Measurements from ENCODE around the gene ARHGAP10. TPM values are rescaled to one million over a fixed set of nuclear protein-coding genes. Genes with fewer than 3 reads are reported as not detected.

Gene ARHGAP10
- total and polyA plus RNA-seq, 10 of the 15 experiments (the other 5 are each of a cell fraction or from before 2014, with no cell fraction given) = 1.3 to 25.8 (median 17.2) TPM

DNA sequence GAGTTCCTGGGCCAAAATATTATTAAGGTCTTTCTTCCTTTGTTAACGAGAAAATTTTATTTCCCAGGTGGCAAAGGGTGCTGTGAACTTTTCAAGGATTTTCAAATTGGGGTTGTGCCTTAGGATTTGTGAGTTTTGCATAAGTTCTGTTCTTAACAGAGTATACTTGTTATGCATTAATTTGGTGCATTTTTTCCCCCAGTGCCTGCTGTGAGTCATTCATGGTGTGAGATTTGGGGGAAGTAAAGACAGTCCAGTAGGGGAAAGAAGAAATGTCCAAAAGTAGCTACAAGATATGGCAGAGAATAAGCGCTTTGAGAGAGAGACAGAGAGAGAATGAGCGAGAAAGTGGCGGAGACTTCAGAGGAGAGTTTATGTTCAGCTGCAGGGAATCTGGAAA lies 239.2 kb downstream of the ARHGAP10 start:
- H3K27ac ChIP-seq (ENCODE audit: control insufficient read depth, insufficient read depth) = no peak overlapping the region
- no TSS peak for BruUV-seq (replicated peaks)
- no peak for ATAC-seq
- no peaks in the 10 kb centered on the region for H3K27me3 ChIP-seq (replicated peaks in 1 of 2; ENCODE audit: control insufficient read depth in 2 of 2, insufficient read depth in 2 of 2, low read length in 1 of 2)
- H3K4me1 ChIP-seq (ENCODE audit: control insufficient read depth, insufficient read depth, low read length) = peaks cover 8% of the 10 kb centered on the region; the same call in 1 of the 2 replicates
- no peak overlapping the region for H3K4me2 ChIP-seq (ENCODE audit: control insufficient read depth, insufficient read depth)
- H2AFZ ChIP-seq (ENCODE audit: control insufficient read depth, low read depth, low read length) = no peak overlapping the region
- 72% methylated on average over 4 of the region's 4 CpGs for WGBS (ENCODE audit: insufficient coverage, insufficient replicate concordance, low lambda C conversion rate, missing lambda C conversion rate)
- H4K20me1 ChIP-seq (ENCODE audit: control insufficient read depth, insufficient read depth) = no peaks in the 10 kb centered on the region
- ChIA-PET SMC1A (ENCODE audit: uncharacterized antibody, unreplicated experiment) (no interaction called here), CTCF (interaction anchor here (2.1 kb wide), 1 partner anchor 12 kb away, joined by 6 read pairs; no protein-coding TSS in a partner anchor), POLR2A (interaction anchor here (0.7 kb wide), 2 partner anchors 10 kb away, joined by 3 to 7 read pairs; no protein-coding TSS in a partner anchor), RAD21 (ENCODE audit: unreplicated experiment) (no interaction called here)
- FAIRE-seq = no peak
- H3K9ac ChIP-seq (ENCODE audit: control insufficient read depth, insufficient read depth, low read length) = no peak overlapping the region
- no peaks in the 10 kb centered on the region for H3K9me3 ChIP-seq (replicated peaks; ENCODE audit: control insufficient read depth, insufficient read depth, low read length)
- H3K36me3 ChIP-seq (ENCODE audit: control insufficient read depth in 2 of 2, insufficient read depth in 2 of 2, low read length in 1 of 2) = peaks cover 1 to 8% of the 10 kb centered on the region in 2 experiments; a peak in 3 of 4 replicates
- in situ Hi-C loops (cut with MboI) = no loop called here
- no peak for DNase-seq (ENCODE audit: low read depth, low spot score)
- H3K4me3 ChIP-seq = no peak overlapping the region
- no peaks in the 10 kb centered on the region for H3K79me2 ChIP-seq (ENCODE audit: control insufficient read depth, insufficient read depth, low read length)
- intact Hi-C loops (cut with micrococcal nuclease; ENCODE audit: unreplicated experiment) = no loop called here
- TF ChIP-seq EP300 (IDR thresholded peaks at IDR 0.05; ENCODE audit: borderline replicate concordance in 1 of 2, control insufficient read depth in 1 of 2, low read depth in 2 of 2, low read length in 2 of 2) (no peak), GABPA (IDR thresholded peaks at IDR 0.05; ENCODE audit: low read depth) (no peak), SUZ12 (IDR thresholded peaks at IDR 0.05; ENCODE audit: unreplicated experiment) (no peak), TAF1 (IDR thresholded peaks at IDR 0.05; ENCODE audit: borderline replicate concordance, low read depth, low read length) (no peak), BHLHE40 (IDR thresholded peaks at IDR 0.05; ENCODE audit: borderline replicate concordance in 1 of 2, low read depth in 2 of 2, low read length in 1 of 2) (no peak), SMAD1 (IDR thresholded peaks at IDR 0.05; ENCODE audit: low read depth, partially characterized antibody) (no peak), IRF4 (IDR thresholded peaks at IDR 0.05; ENCODE audit: low read depth, low read length) (no peak)
- TF ChIP-seq, protein P1, sequence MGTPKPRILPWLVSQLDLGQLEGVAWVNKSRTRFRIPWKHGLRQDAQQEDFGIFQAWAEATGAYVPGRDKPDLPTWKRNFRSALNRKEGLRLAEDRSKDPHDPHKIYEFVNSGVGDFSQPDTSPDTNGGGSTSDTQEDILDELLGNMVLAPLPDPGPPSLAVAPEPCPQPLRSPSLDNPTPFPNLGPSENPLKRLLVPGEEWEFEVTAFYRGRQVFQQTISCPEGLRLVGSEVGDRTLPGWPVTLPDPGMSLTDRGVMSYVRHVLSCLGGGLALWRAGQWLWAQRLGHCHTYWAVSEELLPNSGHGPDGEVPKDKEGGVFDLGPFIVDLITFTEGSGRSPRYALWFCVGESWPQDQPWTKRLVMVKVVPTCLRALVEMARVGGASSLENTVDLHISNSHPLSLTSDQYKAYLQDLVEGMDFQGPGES (IDR thresholded peaks at IDR 0.05) = no peak
- TF ChIP-seq, protein P2, sequence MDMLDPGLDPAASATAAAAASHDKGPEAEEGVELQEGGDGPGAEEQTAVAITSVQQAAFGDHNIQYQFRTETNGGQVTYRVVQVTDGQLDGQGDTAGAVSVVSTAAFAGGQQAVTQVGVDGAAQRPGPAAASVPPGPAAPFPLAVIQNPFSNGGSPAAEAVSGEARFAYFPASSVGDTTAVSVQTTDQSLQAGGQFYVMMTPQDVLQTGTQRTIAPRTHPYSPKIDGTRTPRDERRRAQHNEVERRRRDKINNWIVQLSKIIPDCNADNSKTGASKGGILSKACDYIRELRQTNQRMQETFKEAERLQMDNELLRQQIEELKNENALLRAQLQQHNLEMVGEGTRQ (IDR thresholded peaks at IDR 0.05; ENCODE audit: borderline replicate concordance, low read depth, low read length) = no peak
- TF ChIP-seq, protein P3, sequence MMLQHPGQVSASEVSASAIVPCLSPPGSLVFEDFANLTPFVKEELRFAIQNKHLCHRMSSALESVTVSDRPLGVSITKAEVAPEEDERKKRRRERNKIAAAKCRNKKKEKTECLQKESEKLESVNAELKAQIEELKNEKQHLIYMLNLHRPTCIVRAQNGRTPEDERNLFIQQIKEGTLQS (IDR thresholded peaks at IDR 0.05; ENCODE audit: borderline replicate concordance, extremely low read depth, low read depth, low read length) = no peak
- TF ChIP-seq, protein P4, sequence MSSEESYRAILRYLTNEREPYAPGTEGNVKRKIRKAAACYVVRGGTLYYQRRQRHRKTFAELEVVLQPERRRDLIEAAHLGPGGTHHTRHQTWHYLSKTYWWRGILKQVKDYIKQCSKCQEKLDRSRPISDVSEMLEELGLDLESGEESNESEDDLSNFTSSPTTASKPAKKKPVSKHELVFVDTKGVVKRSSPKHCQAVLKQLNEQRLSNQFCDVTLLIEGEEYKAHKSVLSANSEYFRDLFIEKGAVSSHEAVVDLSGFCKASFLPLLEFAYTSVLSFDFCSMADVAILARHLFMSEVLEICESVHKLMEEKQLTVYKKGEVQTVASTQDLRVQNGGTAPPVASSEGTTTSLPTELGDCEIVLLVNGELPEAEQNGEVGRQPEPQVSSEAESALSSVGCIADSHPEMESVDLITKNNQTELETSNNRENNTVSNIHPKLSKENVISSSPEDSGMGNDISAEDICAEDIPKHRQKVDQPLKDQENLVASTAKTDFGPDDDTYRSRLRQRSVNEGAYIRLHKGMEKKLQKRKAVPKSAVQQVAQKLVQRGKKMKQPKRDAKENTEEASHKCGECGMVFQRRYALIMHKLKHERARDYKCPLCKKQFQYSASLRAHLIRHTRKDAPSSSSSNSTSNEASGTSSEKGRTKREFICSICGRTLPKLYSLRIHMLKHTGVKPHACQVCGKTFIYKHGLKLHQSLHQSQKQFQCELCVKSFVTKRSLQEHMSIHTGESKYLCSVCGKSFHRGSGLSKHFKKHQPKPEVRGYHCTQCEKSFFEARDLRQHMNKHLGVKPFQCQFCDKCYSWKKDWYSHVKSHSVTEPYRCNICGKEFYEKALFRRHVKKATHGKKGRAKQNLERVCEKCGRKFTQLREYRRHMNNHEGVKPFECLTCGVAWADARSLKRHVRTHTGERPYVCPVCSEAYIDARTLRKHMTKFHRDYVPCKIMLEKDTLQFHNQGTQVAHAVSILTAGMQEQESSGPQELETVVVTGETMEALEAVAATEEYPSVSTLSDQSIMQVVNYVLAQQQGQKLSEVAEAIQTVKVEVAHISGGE (CRISPR knock-in tag; IDR thresholded peaks at IDR 0.05) = no peak
- TF ChIP-seq, protein P5, sequence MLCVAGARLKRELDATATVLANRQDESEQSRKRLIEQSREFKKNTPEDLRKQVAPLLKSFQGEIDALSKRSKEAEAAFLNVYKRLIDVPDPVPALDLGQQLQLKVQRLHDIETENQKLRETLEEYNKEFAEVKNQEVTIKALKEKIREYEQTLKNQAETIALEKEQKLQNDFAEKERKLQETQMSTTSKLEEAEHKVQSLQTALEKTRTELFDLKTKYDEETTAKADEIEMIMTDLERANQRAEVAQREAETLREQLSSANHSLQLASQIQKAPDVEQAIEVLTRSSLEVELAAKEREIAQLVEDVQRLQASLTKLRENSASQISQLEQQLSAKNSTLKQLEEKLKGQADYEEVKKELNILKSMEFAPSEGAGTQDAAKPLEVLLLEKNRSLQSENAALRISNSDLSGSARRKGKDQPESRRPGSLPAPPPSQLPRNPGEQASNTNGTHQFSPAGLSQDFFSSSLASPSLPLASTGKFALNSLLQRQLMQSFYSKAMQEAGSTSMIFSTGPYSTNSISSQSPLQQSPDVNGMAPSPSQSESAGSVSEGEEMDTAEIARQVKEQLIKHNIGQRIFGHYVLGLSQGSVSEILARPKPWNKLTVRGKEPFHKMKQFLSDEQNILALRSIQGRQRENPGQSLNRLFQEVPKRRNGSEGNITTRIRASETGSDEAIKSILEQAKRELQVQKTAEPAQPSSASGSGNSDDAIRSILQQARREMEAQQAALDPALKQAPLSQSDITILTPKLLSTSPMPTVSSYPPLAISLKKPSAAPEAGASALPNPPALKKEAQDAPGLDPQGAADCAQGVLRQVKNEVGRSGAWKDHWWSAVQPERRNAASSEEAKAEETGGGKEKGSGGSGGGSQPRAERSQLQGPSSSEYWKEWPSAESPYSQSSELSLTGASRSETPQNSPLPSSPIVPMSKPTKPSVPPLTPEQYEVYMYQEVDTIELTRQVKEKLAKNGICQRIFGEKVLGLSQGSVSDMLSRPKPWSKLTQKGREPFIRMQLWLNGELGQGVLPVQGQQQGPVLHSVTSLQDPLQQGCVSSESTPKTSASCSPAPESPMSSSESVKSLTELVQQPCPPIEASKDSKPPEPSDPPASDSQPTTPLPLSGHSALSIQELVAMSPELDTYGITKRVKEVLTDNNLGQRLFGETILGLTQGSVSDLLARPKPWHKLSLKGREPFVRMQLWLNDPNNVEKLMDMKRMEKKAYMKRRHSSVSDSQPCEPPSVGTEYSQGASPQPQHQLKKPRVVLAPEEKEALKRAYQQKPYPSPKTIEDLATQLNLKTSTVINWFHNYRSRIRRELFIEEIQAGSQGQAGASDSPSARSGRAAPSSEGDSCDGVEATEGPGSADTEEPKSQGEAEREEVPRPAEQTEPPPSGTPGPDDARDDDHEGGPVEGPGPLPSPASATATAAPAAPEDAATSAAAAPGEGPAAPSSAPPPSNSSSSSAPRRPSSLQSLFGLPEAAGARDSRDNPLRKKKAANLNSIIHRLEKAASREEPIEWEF (IDR thresholded peaks at IDR 0.05; ENCODE audit: insufficient replicate concordance, low read depth, low read length) = no peak

All from GM12878 (cell line).